ENCODE results near the gene SLC18B1.
A peak's percentile ranks its signal among the peaks of the same experiment; 100 is the strongest.
"Not testable (repeated sequence)": the region's sequence is repeated elsewhere in the genome, so short reads cannot be mapped to it uniquely, and the experiment has no call there.

The SLC18B1 gene

GRCh38 chr6:132788658-132789395 lies 9.6 kb downstream of the SLC18B1 start:
- DNase-seq (ENCODE audit: low read depth in 2 of 2): no peak
- H3K4me3 ChIP-seq (replicated peaks in 1 of 2; ENCODE audit: low read depth in 2 of 2, low read length in 2 of 2): no peak overlapping the region
- no peak for TF ChIP-seq CTCF (IDR thresholded peaks at IDR 0.05; ENCODE audit: low read depth, low read length)

- no peak for TF ChIP-seq CTCF (IDR thresholded peaks at IDR 0.05; ENCODE audit: low read depth, low read length)
- H3K4me3 ChIP-seq (replicated peaks in 1 of 2; ENCODE audit: low read depth in 2 of 2, low read length in 2 of 2): no peak overlapping the region
- DNase-seq (ENCODE audit: low read depth in 2 of 2): no peak
Observed at GRCh38 chr6:132785936-132786335, 12.5 kb downstream of the SLC18B1 start.

- no peak overlapping the region for H3K4me3 ChIP-seq (replicated peaks in 1 of 2; ENCODE audit: low read depth in 2 of 2, low read length in 2 of 2)
- TF ChIP-seq CTCF (IDR thresholded peaks at IDR 0.05; ENCODE audit: low read depth, low read length): peak; percentile 45
- peak; percentile 45 to 56 for DNase-seq (ENCODE audit: low read depth in 2 of 2)
Observed at GRCh38 chr6:132780770-132781371, 17.6 kb downstream of the SLC18B1 start.

GRCh38 chr6:132777881-132778280 lies 20.6 kb downstream of the SLC18B1 start:
- H3K4me3 ChIP-seq (replicated peaks in 1 of 2; ENCODE audit: low read depth in 2 of 2, low read length in 2 of 2); DNase-seq (ENCODE audit: low read depth in 2 of 2): not testable (repeated sequence)

- peak; percentile 10 to 46 for DNase-seq (ENCODE audit: low read depth in 2 of 2)
- peak; percentile 38 for TF ChIP-seq CTCF (IDR thresholded peaks at IDR 0.05; ENCODE audit: low read depth, low read length)
- no peak overlapping the region for H3K4me3 ChIP-seq (replicated peaks in 1 of 2; ENCODE audit: low read depth in 2 of 2, low read length in 2 of 2)
Observed at GRCh38 chr6:132768051-132768517, 30.4 kb downstream of the SLC18B1 start.

GRCh38 chr6:132765560-132765959 lies 32.9 kb downstream of the SLC18B1 start:
- TF ChIP-seq CTCF (IDR thresholded peaks at IDR 0.05; ENCODE audit: low read depth, low read length): no peak
- no peak overlapping the region for H3K4me3 ChIP-seq (replicated peaks in 1 of 2; ENCODE audit: low read depth in 2 of 2, low read length in 2 of 2)
- DNase-seq (ENCODE audit: low read depth in 2 of 2): no peak

- no peak overlapping the region for H3K4me3 ChIP-seq (replicated peaks in 1 of 2; ENCODE audit: low read depth in 2 of 2, low read length in 2 of 2)
- TF ChIP-seq CTCF (IDR thresholded peaks at IDR 0.05; ENCODE audit: low read depth, low read length): no peak
- peak; percentile 81 to 89 for DNase-seq (ENCODE audit: low read depth in 2 of 2)
Observed at GRCh38 chr6:132764370-132764769, 34.1 kb downstream of the SLC18B1 start.

Data from cardiac fibroblast (primary cell).